H1 (cell line): ENCODE results near the gene PBX1. TPM values are rescaled to one million over a fixed set of nuclear protein-coding genes. Genes with fewer than 3 reads are reported as not detected.

Source experiments
- CTCF ChIA-PET: fragments of 300-600 bp; sonication (Branson Sonifier 250); formaldehyde crosslinking; loops from one replicate; lab custom pipeline; 2021; ENCODE audit not compliant: partially characterized antibody; lab: Charles Lee
- POLR2A ChIA-PET: fragments of 300-600 bp; sonication (Branson Sonifier 250); formaldehyde crosslinking; loops from one replicate; lab custom pipeline; 2021; ENCODE audit warnings: inconsistent platforms; ENCODE audit not compliant: partially characterized antibody; lab: Charles Lee
- DNase-seq, 2 experiments: peaks; one replicate each; pipeline versions ENCODE4 v3.0.0 to v3.0.0-alpha.2; 2010 to 2022; ENCODE audit warnings: low spot score in 2 of 2, low read depth in 1 of 2, mixed read lengths in 1 of 2
- FAIRE-seq: peaks from 2 replicates; lab custom pipeline; 2011; peaks lifted over from hg19 to GRCh38; lab: Jason Lieb, UNC
- H2AFZ ChIP-seq: 2 replicates; pipeline ENCODE4 v1.8.1; 2012; ENCODE audit warnings: low read length, inconsistent platforms
- H2AK5ac ChIP-seq: 2 replicates; pipeline ENCODE4 v1.6.1; 2013; ENCODE audit warnings: low read depth, low read length
- H2BK120ac ChIP-seq: replicated peaks from 2 replicates; pipeline ENCODE3; 2013; ENCODE audit warnings: low read depth, low read length, inconsistent platforms
- H2BK12ac ChIP-seq: 2 replicates; pipeline ENCODE4 v1.6.1; 2013; ENCODE audit warnings: low read depth, low read length
- H2BK15ac ChIP-seq: 2 replicates; pipeline ENCODE4 v1.6.1; 2013; ENCODE audit warnings: low read length
- H2BK20ac ChIP-seq: 2 replicates; pipeline ENCODE4 v1.6.1; 2013; ENCODE audit warnings: low read length
- H2BK5ac ChIP-seq: 2 replicates; pipeline ENCODE4 v1.6.1; 2013; ENCODE audit warnings: low read depth, low read length
- H3K14ac ChIP-seq: 2 replicates; pipeline ENCODE4 v1.6.1; 2013; ENCODE audit warnings: inconsistent platforms; ENCODE audit not compliant: insufficient read length
- H3K18ac ChIP-seq: 2 replicates; pipeline ENCODE4 v1.6.1; 2013; ENCODE audit warnings: low read length; ENCODE audit errors: extremely low read depth
- H3K23ac ChIP-seq: 2 replicates; pipeline ENCODE4 v1.6.1; 2013; ENCODE audit warnings: inconsistent platforms; ENCODE audit not compliant: insufficient read length
- H3K23me2 ChIP-seq: 2 replicates; pipeline ENCODE4 v1.6.1; 2013; ENCODE audit warnings: low read depth, low read length
- H3K27ac ChIP-seq: 2 replicates; pipeline ENCODE4 v1.6.1; 2011; ENCODE audit warnings: low read depth, low read length, inconsistent platforms
- H3K27me3 ChIP-seq, 4 experiments: replicated peaks in 1 of 4; 1 replicate in 1 of 4; 2 replicates in 3 of 4; pipeline versions ENCODE4 v1.6.1 to v1.8.1; 2011 to 2013; ENCODE audit warnings: low read length in 3 of 4, mild to moderate bottlenecking in 3 of 4, inconsistent platforms in 2 of 4, mixed read lengths in 2 of 4, moderate library complexity in 1 of 4; ENCODE audit not compliant: control insufficient read depth in 3 of 4, insufficient read depth in 3 of 4; ENCODE audit errors: extremely low read depth in 1 of 4
- H3K36me3 ChIP-seq, 4 experiments: 2 replicates each; pipeline versions ENCODE4 v1.6.1 to v1.8.1; 2011 to 2013; ENCODE audit warnings: mild to moderate bottlenecking in 4 of 4, low read length in 3 of 4, moderate library complexity in 2 of 4, control low read depth in 1 of 4, inconsistent platforms in 1 of 4; ENCODE audit not compliant: insufficient read depth in 4 of 4, control insufficient read depth in 2 of 4
- H3K4ac ChIP-seq: replicated peaks from 2 replicates; pipeline ENCODE3; 2013; ENCODE audit warnings: low read length, low read depth, mixed read lengths, inconsistent platforms; ENCODE audit not compliant: insufficient read length
- H3K4me1 ChIP-seq, 4 experiments: replicated peaks in 1 of 4; 1 replicate in 1 of 4; 2 replicates in 3 of 4; pipeline versions ENCODE4 v1.6.1 to v1.8.1; 2011 to 2013; ENCODE audit warnings: low read length in 3 of 4, inconsistent platforms in 2 of 4, mixed read lengths in 1 of 4; ENCODE audit not compliant: insufficient read depth in 4 of 4, control insufficient read depth in 3 of 4
- H3K4me2 ChIP-seq, 2 experiments: 2 replicates each; pipeline versions ENCODE4 v1.6.1 to v1.8.1; 2011 to 2013; ENCODE audit warnings: low read depth in 2 of 2, low read length in 2 of 2, control low read depth in 1 of 2, inconsistent platforms in 1 of 2, mild to moderate bottlenecking in 1 of 2; ENCODE audit not compliant: insufficient read depth in 1 of 2
- H3K4me3 ChIP-seq, 4 experiments: fragments of 200-600, 300-600 bp in 1 of 4; sonication (generic), shearing (Covaris generic), sonication (Bioruptor Twin) in 1 of 4; 2 replicates each; pipeline versions ENCODE4 v1.5.1 to v1.8.1; 2011 to 2016; ENCODE audit warnings: low read length in 4 of 4, low read depth in 3 of 4, control low read depth in 2 of 4, inconsistent platforms in 2 of 4, mild to moderate bottlenecking in 2 of 4, mixed read lengths in 1 of 4, moderate library complexity in 1 of 4; ENCODE audit not compliant: insufficient read depth in 2 of 4; ENCODE audit errors: extremely low read depth in 1 of 4
- H3K56ac ChIP-seq: replicated peaks from 2 replicates; pipeline ENCODE3; 2013; ENCODE audit warnings: low read depth, mild to moderate bottlenecking, mixed read lengths, low read length, inconsistent platforms; ENCODE audit not compliant: insufficient read length
- H3K79me1 ChIP-seq: 2 replicates; pipeline ENCODE4 v1.6.1; 2013; ENCODE audit warnings: low read depth, low read length, control low read depth
- H3K79me2 ChIP-seq, 2 experiments: 2 replicates each; pipeline versions ENCODE4 v1.6.1 to v1.8.1; 2012 to 2013; ENCODE audit warnings: low read length in 2 of 2, mild to moderate bottlenecking in 2 of 2, inconsistent platforms in 1 of 2; ENCODE audit not compliant: insufficient read depth in 2 of 2, control insufficient read depth in 1 of 2
- H3K9ac ChIP-seq, 4 experiments: replicated peaks in 1 of 4; 1 replicate in 1 of 4; 2 replicates in 3 of 4; pipeline versions ENCODE4 v1.6.1 to v1.8.1; 2011 to 2013; ENCODE audit warnings: low read depth in 3 of 4, low read length in 3 of 4, control low read depth in 2 of 4, mild to moderate bottlenecking in 2 of 4, moderate library complexity in 2 of 4, inconsistent platforms in 1 of 4; ENCODE audit errors: extremely low read depth in 1 of 4
- H3K9me3 ChIP-seq, 2 experiments: 2 replicates each; pipeline versions ENCODE4 v1.6.1 to v1.8.1; 2012 to 2013; ENCODE audit warnings: mild to moderate bottlenecking in 2 of 2, moderate library complexity in 2 of 2, control low read depth in 1 of 2, inconsistent platforms in 1 of 2, low read depth in 1 of 2, low read length in 1 of 2, mixed read lengths in 1 of 2; ENCODE audit not compliant: insufficient read depth in 2 of 2
- H4K20me1 ChIP-seq, 2 experiments: replicated peaks in 1 of 2; 2 replicates each; pipeline versions ENCODE3 to v1.8.1; 2011 to 2013; ENCODE audit warnings: inconsistent platforms in 2 of 2, low read length in 2 of 2, mild to moderate bottlenecking in 1 of 2; ENCODE audit not compliant: insufficient read depth in 2 of 2, control insufficient read depth in 1 of 2
- H4K5ac ChIP-seq: 2 replicates; pipeline ENCODE4 v1.6.1; 2013; ENCODE audit warnings: low read length, low read depth, mixed read lengths, inconsistent platforms; ENCODE audit not compliant: insufficient read length
- H4K8ac ChIP-seq: 2 replicates; pipeline ENCODE4 v1.8.0; 2013; ENCODE audit warnings: mild to moderate bottlenecking, moderate library complexity, low read length, inconsistent platforms; ENCODE audit not compliant: insufficient read depth; ENCODE audit errors: extremely low read depth
- H4K91ac ChIP-seq: replicated peaks from 2 replicates; pipeline ENCODE3; 2013; ENCODE audit warnings: low read length, mixed read lengths, inconsistent platforms; ENCODE audit not compliant: insufficient read length
- FOSL1 ChIP-seq: IDR thresholded peaks from 2 replicates; pipeline ENCODE4 v1.6.1; 2011; ENCODE audit warnings: mild to moderate bottlenecking, low read depth, low read length, moderate library complexity; ENCODE audit not compliant: insufficient read depth
- HDAC2 ChIP-seq, 2 experiments: fragments of 300-600 bp in 1 of 2; sonication (generic) in 1 of 2; IDR thresholded peaks; 2 replicates each; pipeline ENCODE4 v1.6.1; 2011 to 2012; ENCODE audit warnings: low read depth in 2 of 2, low read length in 2 of 2, mild to moderate bottlenecking in 2 of 2, moderate library complexity in 2 of 2, borderline replicate concordance in 1 of 2, inconsistent platforms in 1 of 2
- JUND ChIP-seq: IDR thresholded peaks from 2 replicates; pipeline ENCODE4 v1.6.1; 2011; ENCODE audit warnings: mild to moderate bottlenecking, improper control_type of control experiment, low read length
- KDM1A ChIP-seq: fragments of 200-600, 300-600 bp; sonication (generic); IDR thresholded peaks from 2 replicates; pipeline ENCODE4 v1.7.1; 2016; ENCODE audit warnings: mild to moderate bottlenecking, low read length, borderline replicate concordance
- KDM4A ChIP-seq: IDR thresholded peaks from one replicate; pipeline ENCODE4 v1.7.1; 2012; ENCODE audit warnings: low read depth, mild to moderate bottlenecking, moderate library complexity, low read length, inconsistent platforms; ENCODE audit not compliant: severe bottlenecking
- MAFK ChIP-seq: IDR thresholded peaks from 2 replicates; pipeline ENCODE4 v1.6.1; 2012; ENCODE audit warnings: low read depth, mild to moderate bottlenecking, improper control_type of control experiment, low read length
- RXRA ChIP-seq: IDR thresholded peaks from 2 replicates; pipeline ENCODE4 v1.6.1; 2011; ENCODE audit warnings: low read depth, mild to moderate bottlenecking, low read length, moderate library complexity; ENCODE audit not compliant: insufficient read depth
- SIN3A ChIP-seq, 2 experiments: IDR thresholded peaks in 1 of 2; conservative IDR thresholded peaks in 1 of 2; 2 replicates each; pipeline ENCODE4 v1.6.1; 2011 to 2012; ENCODE audit warnings: low read length in 2 of 2, improper control_type of control experiment in 1 of 2, low read depth in 1 of 2, mild to moderate bottlenecking in 1 of 2
- SP4 ChIP-seq: IDR thresholded peaks from 2 replicates; pipeline ENCODE4 v1.6.1; 2012; ENCODE audit warnings: low read length, inconsistent platforms
- TAF7 ChIP-seq: optimal IDR thresholded peaks from 2 replicates; pipeline ENCODE3; 2011; ENCODE audit warnings: low read depth, mild to moderate bottlenecking, inconsistent platforms, low read length, moderate library complexity, borderline replicate concordance
- TBP ChIP-seq: IDR thresholded peaks from 2 replicates; pipeline ENCODE4 v1.6.1; 2011; ENCODE audit warnings: low read depth, low read length, improper control_type of control experiment
- WGBS, 2 experiments: shearing (Covaris generic) in 1 of 2; methylation state at CpG; one replicate each; pipeline versions ENCODE4 v1.1.6 to v1.1.7; 2013 to 2015; ENCODE audit warnings: low lambda C conversion rate in 2 of 2, mixed read lengths in 2 of 2, inconsistent platforms in 1 of 2, low coverage in 1 of 2, missing lambda C conversion rate in 1 of 2; ENCODE audit not compliant: insufficient replicate concordance in 2 of 2, insufficient coverage in 1 of 2, insufficient read length in 1 of 2; ENCODE audit errors: extremely low coverage in 1 of 2, missing lambda C conversion rate in 1 of 2; 5-methylcytosine and 5-hydroxymethylcytosine counted together
- polyA plus RNA-seq, 7 experiments: library from polyadenylated mRNA; depleted of rRNA in 3 of 7; stranded (reverse) in 5 of 7; unstranded in 2 of 7; fragments of >200 nt in 5 of 7; fragments of 200-250 nt in 2 of 7; gene quantifications; 1 replicate in 5 of 7; 2 replicates in 1 of 7; 4 replicates in 1 of 7; pipeline versions ENCODE4 v1.2.1 to v1.2.3, GENCODE V29; 2011 to 2013; ENCODE audit warnings: missing spikeins in 2 of 7, mixed read lengths in 2 of 7
- total RNA-seq: library from RNA; stranded (reverse); fragmentation: NEBNext Ultra II Directional; extraction: Animal tissue kit (Norgen Biotek cat#: 25700); gene quantifications from 2 replicates; pipeline ENCODE4 v1.2.1, GENCODE V29; 2021
- TF ChIP-seq, protein P1 (sequence below): IDR thresholded peaks from 2 replicates; pipeline ENCODE4 v1.6.1; 2012; ENCODE audit warnings: low read length, inconsistent platforms

Gene PBX1
- total and polyA plus RNA-seq, 2 of the 8 experiments (the other 6 are each of a cell fraction or from before 2014, with no cell fraction given) = 87.4 to 124 TPM

DNA sequence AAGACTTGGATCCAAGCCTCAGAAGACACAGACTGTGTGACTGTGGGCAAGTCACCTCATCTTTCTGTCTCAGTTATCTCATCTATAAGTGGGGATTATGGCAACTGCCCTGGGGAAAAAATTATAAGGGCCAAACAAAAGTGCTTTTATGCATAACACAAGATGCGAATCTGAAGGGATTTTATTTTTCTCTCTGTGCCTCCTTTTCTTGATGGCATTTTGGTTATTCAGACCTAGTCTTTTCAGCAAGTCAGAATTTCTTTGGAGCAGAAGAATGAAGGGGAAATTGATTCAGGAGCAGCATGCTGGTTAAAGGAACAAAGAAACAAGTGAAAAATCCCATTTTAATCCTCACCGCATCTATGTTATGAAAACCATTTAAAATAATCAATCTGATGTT is 86.9 kb downstream of the PBX1 start:
- DNase-seq = no peak
- WGBS, 2 experiments = 82% methylated on average over 2 of the region's 2 CpGs; no CpG with 5 or more reads in 1 of the 2 experiments
- no peak overlapping the region for H3K56ac ChIP-seq
- H3K4ac ChIP-seq = no peak overlapping the region
- H2BK20ac ChIP-seq = no peak overlapping the region
- no peaks in the 10 kb centered on the region for H3K9me3 ChIP-seq
- no peak overlapping the region for H4K91ac ChIP-seq
- H3K23me2 ChIP-seq = no peaks in the 10 kb centered on the region
- H3K79me2 ChIP-seq = peaks cover 11 to 95% of the 10 kb centered on the region in 2 experiments
- H3K79me1 ChIP-seq = peaks cover 9% of the 10 kb centered on the region
- no peak overlapping the region for H2AFZ ChIP-seq
- H3K27me3 ChIP-seq = no peaks in the 10 kb centered on the region
- no peak overlapping the region for H3K27ac ChIP-seq
- ChIA-PET CTCF (no interaction called here), POLR2A (no interaction called here)
- no peak overlapping the region for H3K4me2 ChIP-seq
- H4K8ac ChIP-seq = no peak overlapping the region
- no peak overlapping the region for H2BK5ac ChIP-seq
- no peak overlapping the region for H2BK15ac ChIP-seq
- no peak overlapping the region for H3K4me3 ChIP-seq
- H3K4me1 ChIP-seq = peaks cover 12 to 35% (median 18%) of the 10 kb centered on the region in 4 experiments; a peak in 5 of 7 replicates
- H3K36me3 ChIP-seq = peaks cover 0 to 5% (median 4%) of the 10 kb centered on the region in 4 experiments; a peak in 6 of 8 replicates
- no peak overlapping the region for H2BK120ac ChIP-seq
- no peak overlapping the region for H3K23ac ChIP-seq
- FAIRE-seq = no peak
- H2AK5ac ChIP-seq = no peak overlapping the region
- no peak overlapping the region for H2BK12ac ChIP-seq
- H3K9ac ChIP-seq = no peak overlapping the region
- H4K5ac ChIP-seq = no peak overlapping the region
- H4K20me1 ChIP-seq = peaks cover 2 to 8% of the 10 kb centered on the region in 2 experiments
- no peak overlapping the region for H3K18ac ChIP-seq
- no peak overlapping the region for H3K14ac ChIP-seq
- TF ChIP-seq SP4 (no peak), TBP (no peak), FOSL1 (no peak), HDAC2 (IDR thresholded peaks at IDR 0.05; ENCODE audit: borderline replicate concordance in 1 of 2, low read depth in 2 of 2, low read length in 2 of 2) (no peak), KDM4A (no peak), SIN3A (conservative IDR thresholded peaks at IDR 0.05 in 1 of 2, IDR thresholded peaks at IDR 0.05 in 1 of 2; ENCODE audit: low read depth in 1 of 2, low read length in 2 of 2) (no peak), RXRA (no peak), TAF7 (no peak), MAFK (no peak), KDM1A (no peak), JUND (no peak)
- TF ChIP-seq, protein P1, sequence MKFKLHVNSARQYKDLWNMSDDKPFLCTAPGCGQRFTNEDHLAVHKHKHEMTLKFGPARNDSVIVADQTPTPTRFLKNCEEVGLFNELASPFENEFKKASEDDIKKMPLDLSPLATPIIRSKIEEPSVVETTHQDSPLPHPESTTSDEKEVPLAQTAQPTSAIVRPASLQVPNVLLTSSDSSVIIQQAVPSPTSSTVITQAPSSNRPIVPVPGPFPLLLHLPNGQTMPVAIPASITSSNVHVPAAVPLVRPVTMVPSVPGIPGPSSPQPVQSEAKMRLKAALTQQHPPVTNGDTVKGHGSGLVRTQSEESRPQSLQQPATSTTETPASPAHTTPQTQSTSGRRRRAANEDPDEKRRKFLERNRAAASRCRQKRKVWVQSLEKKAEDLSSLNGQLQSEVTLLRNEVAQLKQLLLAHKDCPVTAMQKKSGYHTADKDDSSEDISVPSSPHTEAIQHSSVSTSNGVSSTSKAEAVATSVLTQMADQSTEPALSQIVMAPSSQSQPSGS = no peak
